Measurements from ENCODE around the gene EBF3.

DNA sequence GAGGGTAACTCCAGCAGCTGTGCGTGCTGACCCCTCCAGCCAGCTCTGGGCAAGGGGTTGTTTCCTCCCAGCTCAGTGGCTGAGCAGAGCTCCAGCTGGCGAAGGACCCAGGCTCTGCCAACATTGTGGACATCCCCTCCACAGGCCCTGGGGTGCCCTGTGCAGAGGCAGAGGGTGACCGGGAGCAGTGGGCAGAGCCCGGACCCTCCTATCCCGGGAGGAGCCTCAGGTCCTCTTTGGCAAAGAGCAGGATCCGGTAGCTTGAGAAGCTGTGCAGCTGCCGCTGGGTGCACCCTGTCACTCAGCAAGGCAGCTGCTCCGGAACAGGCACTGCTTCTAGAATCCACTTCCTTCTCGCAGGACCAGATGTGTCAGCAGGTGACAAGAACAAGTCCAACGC, 175.9 kb downstream of the EBF3 start:
- TF ChIP-seq POLR2A (IDR thresholded peaks at IDR 0.05; ENCODE audit: low read length) (no peak), GATA1 (IDR thresholded peaks at IDR 0.05; ENCODE audit: low read depth, low read length) (no peak)
